K562 (cell line): ENCODE measurements around the gene LYPLA2. TPM values are rescaled to one million over a fixed set of nuclear protein-coding genes. Genes with fewer than 3 reads are reported as not detected.

Experiments
- ATF7 ChIP-seq: fragments of 450-650 bp; IDR thresholded peaks from 2 replicates; pipeline ENCODE4 v1.7.1; 2014; ENCODE audit warnings: mild to moderate bottlenecking, moderate library complexity
- BDP1 ChIP-seq: IDR thresholded peaks from 3 replicates; pipeline ENCODE4 v1.6.1; 2011; ENCODE audit not compliant: insufficient read length, insufficient read depth
- ETV1 ChIP-seq: fragments of 450-650 bp; conservative IDR thresholded peaks from 2 replicates; pipeline ENCODE4 v1.6.1; 2016; ENCODE audit warnings: missing genetic modification characterization, control low read depth, low read depth, missing compliant biosample characterization
- EWSR1 ChIP-seq: fragments of 450-650 bp; IDR thresholded peaks from 2 replicates; pipeline ENCODE4 v1.6.1; 2018; ENCODE audit warnings: borderline replicate concordance, mild to moderate bottlenecking, low read depth, moderate library complexity; ENCODE audit not compliant: partially characterized antibody
- HDAC2 ChIP-seq: fragments of 450-650 bp; IDR thresholded peaks from 2 replicates; pipeline ENCODE4 v1.6.1; 2016; ENCODE audit warnings: mild to moderate bottlenecking
- JUN ChIP-seq, 2 experiments: sonication (generic) in 1 of 2; formaldehyde crosslinking in 1 of 2; IDR thresholded peaks; 2 replicates each; pipeline versions ENCODE4 v1.6.1 to v1.8.0; 2012 to 2022; ENCODE audit warnings: borderline replicate concordance in 2 of 2, mild to moderate bottlenecking in 2 of 2, improper control_type of control experiment in 1 of 2, low read depth in 1 of 2, low read length in 1 of 2, missing genetic modification reagents in 1 of 2
- L3MBTL2 ChIP-seq: fragments of 450-650 bp; IDR thresholded peaks from 2 replicates; pipeline ENCODE4 v1.6.1; 2016; ENCODE audit warnings: mild to moderate bottlenecking, moderate library complexity
- NR1H2 ChIP-seq: sonication (generic); formaldehyde crosslinking; IDR thresholded peaks from 2 replicates; pipeline ENCODE4 v1.4.0; 2020; ENCODE audit warnings: mild to moderate bottlenecking, missing genetic modification reagents
- PHB2 ChIP-seq: fragments of 450-650 bp; IDR thresholded peaks from 2 replicates; pipeline ENCODE4 v1.6.1; 2017; ENCODE audit warnings: low read depth
- RB1 ChIP-seq: fragments of 450-650 bp; IDR thresholded peaks from 2 replicates; pipeline ENCODE4 v1.6.1; 2017; ENCODE audit warnings: low read depth, mild to moderate bottlenecking
- RBM15 ChIP-seq: fragments of 200-400 bp; formaldehyde crosslinking; IDR thresholded peaks from 2 replicates; pipeline ENCODE4 v1.6.1; 2018; ENCODE audit warnings: mild to moderate bottlenecking, low read length, moderate library complexity; ENCODE audit not compliant: insufficient read depth
- RBM17 ChIP-seq: fragments of 200-400 bp; formaldehyde crosslinking; IDR thresholded peaks from 2 replicates; pipeline ENCODE4 v1.6.1; 2017; ENCODE audit warnings: low read depth, mild to moderate bottlenecking, low read length, borderline replicate concordance
- TCF7L2 ChIP-seq: fragments of 150-350 bp; IDR thresholded peaks from 2 replicates; pipeline ENCODE4 v1.6.1; 2016; ENCODE audit warnings: low read depth, mild to moderate bottlenecking, low read length, moderate library complexity
- TEAD4 ChIP-seq, 2 experiments: sonication (generic) in 1 of 2; formaldehyde crosslinking in 1 of 2; IDR thresholded peaks; 2 replicates each; pipeline versions ENCODE4 v1.6.1 to v1.8.0; 2012 to 2022; ENCODE audit warnings: borderline replicate concordance in 1 of 2, inconsistent platforms in 1 of 2, low read length in 1 of 2, mild to moderate bottlenecking in 1 of 2, missing genetic modification reagents in 1 of 2
- TSHZ1 ChIP-seq: fragments of 250-450 bp; sonication (Bioruptor Pico); IDR thresholded peaks from 2 replicates; pipeline ENCODE4 v1.4.0; 2020; ENCODE audit warnings: mild to moderate bottlenecking, moderate library complexity
- ZKSCAN1 ChIP-seq: fragments of 150-350 bp; IDR thresholded peaks from 2 replicates; pipeline ENCODE4 v1.6.1; 2016; ENCODE audit warnings: low read depth, low read length
- ZNF408 ChIP-seq: fragments of 250-450 bp; sonication (Bioruptor Pico); IDR thresholded peaks from 2 replicates; pipeline ENCODE4 v1.4.0; 2020; ENCODE audit warnings: low read depth, mild to moderate bottlenecking, moderate library complexity
- ZNF57 ChIP-seq: fragments of 450-650 bp; formaldehyde crosslinking; IDR thresholded peaks from 2 replicates; pipeline ENCODE4 v1.4.0; 2020; ENCODE audit warnings: mild to moderate bottlenecking, moderate library complexity
- polyA plus RNA-seq, 8 experiments: library from polyadenylated mRNA; depleted of rRNA in 4 of 8; stranded (reverse) in 5 of 8; unstranded in 3 of 8; fragments of >200 nt; fragmentation: Nextera tagmentation in 2 of 8; fragmentation: Illumina TruSeq in 1 of 8; extraction: Ambion mirVana in 2 of 8; extraction: Trizol in 1 of 8; gene quantifications; 2 replicates each; pipeline versions ENCODE4 v1.2.1 to v1.2.3, GENCODE V29; 2011 to 2014; ENCODE audit warnings: inconsistent platforms in 1 of 8, missing spikeins in 1 of 8
- total RNA-seq, 7 experiments: library from RNA; depleted of rRNA in 6 of 7; stranded (reverse); fragments of >200 nt in 6 of 7; fragmentation: Illumina TruSeq in 2 of 7; extraction: Trizol in 2 of 7; gene quantifications; 2 replicates each; pipeline versions ENCODE4 v1.2.1 to v1.2.3, GENCODE V29; 2011 to 2021; ENCODE audit warnings: low replicate concordance in 1 of 7
- TF ChIP-seq, protein P1 (sequence below): IDR thresholded peaks from 2 replicates; pipeline ENCODE4 v1.6.1; 2012; ENCODE audit warnings: low read depth, low read length, improper control_type of control experiment, borderline replicate concordance
- TF ChIP-seq, protein P2 (sequence below): sonication (generic); formaldehyde crosslinking; IDR thresholded peaks from 2 replicates; pipeline ENCODE4 v1.8.1; 2023; ENCODE audit warnings: mild to moderate bottlenecking, missing genetic modification reagents, moderate library complexity

The LYPLA2 gene
- total and polyA plus RNA-seq, 9 of the 15 experiments (the other 6 are each of a cell fraction or from before 2014, with no cell fraction given), result 3.9 to 128 (median 60.1) TPM

GRCh38 chr1:23777979-23778814 lies 12.7 kb upstream of the LYPLA2 start, which contains the start of gene PITHD1 (continued):
- TF ChIP-seq, protein P1, sequence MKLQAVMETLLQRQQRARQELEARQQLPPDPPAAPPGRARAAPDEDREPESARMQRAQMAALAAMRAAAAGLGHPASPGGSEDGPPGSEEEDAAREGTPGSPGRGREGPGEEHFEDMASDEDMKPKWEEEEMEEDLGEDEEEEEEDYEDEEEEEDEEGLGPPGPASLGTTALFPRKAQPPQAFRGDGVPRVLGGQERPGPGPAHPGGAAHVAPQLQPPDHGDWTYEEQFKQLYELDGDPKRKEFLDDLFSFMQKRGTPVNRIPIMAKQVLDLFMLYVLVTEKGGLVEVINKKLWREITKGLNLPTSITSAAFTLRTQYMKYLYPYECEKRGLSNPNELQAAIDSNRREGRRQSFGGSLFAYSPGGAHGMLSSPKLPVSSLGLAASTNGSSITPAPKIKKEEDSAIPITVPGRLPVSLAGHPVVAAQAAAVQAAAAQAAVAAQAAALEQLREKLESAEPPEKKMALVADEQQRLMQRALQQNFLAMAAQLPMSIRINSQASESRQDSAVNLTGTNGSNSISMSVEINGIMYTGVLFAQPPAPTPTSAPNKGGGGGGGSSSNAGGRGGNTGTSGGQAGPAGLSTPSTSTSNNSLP, result peak; percentile 19; the same call in 1 of the 2 replicates
- TF ChIP-seq ATF7, result peak; percentile 90
- peak; percentile 91 for TF ChIP-seq RB1
- no peak for TF ChIP-seq ZNF408 (CRISPR knock-in tag)
- peak; percentile 81 for TF ChIP-seq ETV1 (tag)
- TF ChIP-seq ZKSCAN1, result peak; percentile 30
- peak; percentile 77 for TF ChIP-seq PHB2
- TF ChIP-seq TCF7L2, result no peak
- no peak for TF ChIP-seq ZNF57 (CRISPR knock-in tag)
- TF ChIP-seq HDAC2, result peak; percentile 92; the same call in 1 of the 2 replicates
- peak; percentile 96 for TF ChIP-seq TEAD4 (IDR thresholded peaks at IDR 0.05; ENCODE audit: low read length)
- no peak; the same call in 1 of the 2 replicates for TF ChIP-seq TEAD4 (CRISPR knock-in tag; IDR thresholded peaks at IDR 0.05; ENCODE audit: borderline replicate concordance)
- TF ChIP-seq TSHZ1, result no peak
- TF ChIP-seq JUN (IDR thresholded peaks at IDR 0.05; ENCODE audit: borderline replicate concordance, low read depth, low read length), result peak; percentile 55; the same call in 1 of the 2 replicates
- no peak; the same call in 1 of the 2 replicates for TF ChIP-seq JUN (CRISPR knock-in tag; IDR thresholded peaks at IDR 0.05; ENCODE audit: borderline replicate concordance)
- TF ChIP-seq, protein P2, sequence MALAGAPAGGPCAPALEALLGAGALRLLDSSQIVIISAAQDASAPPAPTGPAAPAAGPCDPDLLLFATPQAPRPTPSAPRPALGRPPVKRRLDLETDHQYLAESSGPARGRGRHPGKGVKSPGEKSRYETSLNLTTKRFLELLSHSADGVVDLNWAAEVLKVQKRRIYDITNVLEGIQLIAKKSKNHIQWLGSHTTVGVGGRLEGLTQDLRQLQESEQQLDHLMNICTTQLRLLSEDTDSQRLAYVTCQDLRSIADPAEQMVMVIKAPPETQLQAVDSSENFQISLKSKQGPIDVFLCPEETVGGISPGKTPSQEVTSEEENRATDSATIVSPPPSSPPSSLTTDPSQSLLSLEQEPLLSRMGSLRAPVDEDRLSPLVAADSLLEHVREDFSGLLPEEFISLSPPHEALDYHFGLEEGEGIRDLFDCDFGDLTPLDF (CRISPR knock-in tag), result peak; percentile 74; the same call in 1 of the 2 replicates
- TF ChIP-seq RBM15, result no peak
- TF ChIP-seq EWSR1, result no peak
- TF ChIP-seq NR1H2 (CRISPR knock-in tag), result no peak; the same call in 1 of the 2 replicates
- TF ChIP-seq RBM17, result no peak
- TF ChIP-seq L3MBTL2, result peak; percentile 96
- TF ChIP-seq BDP1, result no peak
